MV-4-11 (cell line): ENCODE results near the gene AMZ1.
"Not testable (repeated sequence)": the region's sequence is repeated elsewhere in the genome, so short reads cannot be mapped to it uniquely, and the experiment has no call there.

Experiments used
- DNase-seq: peaks from one replicate; lab custom pipeline; 2025; lab: John Stamatoyannopoulos, UW

The AMZ1 gene

DNA sequence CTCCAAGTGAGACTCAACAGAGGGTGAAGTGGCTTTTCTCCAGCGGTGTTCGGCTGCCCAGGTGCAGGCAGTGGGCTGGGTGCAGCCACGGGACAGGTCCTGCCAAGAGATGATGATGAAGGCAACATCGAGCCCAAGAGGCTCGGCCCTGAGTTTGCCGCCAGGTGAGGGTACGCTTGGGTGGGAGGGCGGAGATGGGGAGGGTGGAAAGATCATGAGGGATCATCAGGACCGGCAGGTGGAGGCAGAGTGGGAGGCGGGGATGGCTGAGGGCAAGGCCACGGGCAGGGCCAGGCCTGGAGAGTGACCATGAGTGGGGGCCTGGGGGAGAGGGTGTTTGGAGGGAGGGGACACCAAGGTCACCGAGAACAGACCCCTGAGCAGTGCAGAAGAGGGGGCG, 17.8 kb upstream of the AMZ1 start:
- DNase-seq, result no peak

DNA sequence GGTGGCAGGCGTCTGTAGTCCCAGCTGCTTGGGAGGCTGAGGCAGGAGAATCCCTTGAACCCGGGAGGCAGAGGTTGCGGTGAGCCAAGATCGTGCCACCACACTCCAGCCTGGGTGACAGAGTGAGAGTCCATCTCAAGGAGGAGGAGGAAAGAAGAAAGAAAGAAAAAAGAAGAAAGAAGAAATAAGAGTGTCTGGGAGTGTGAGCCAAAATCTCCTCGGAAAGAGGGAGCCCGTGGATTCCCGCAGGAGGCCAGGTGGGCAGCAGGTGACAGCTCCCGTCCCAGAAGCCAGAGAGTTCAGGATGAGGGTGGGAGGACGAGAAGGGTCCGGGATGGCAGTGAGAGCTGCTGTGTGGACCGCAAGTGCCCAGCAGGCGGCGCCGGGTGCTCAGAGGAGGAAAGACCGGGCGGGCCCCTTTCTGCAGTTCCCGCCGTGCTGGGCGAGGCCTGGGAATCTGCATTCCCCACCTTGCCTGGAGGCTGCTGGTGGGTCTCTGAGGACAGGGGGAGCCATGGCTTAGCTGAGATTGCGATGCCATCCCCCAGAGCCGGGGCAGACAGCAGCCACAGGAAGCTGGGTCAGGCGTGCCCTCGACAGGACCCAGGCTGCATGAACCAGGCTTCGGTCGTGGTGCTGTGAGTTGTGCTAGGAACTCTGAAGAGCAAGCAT, 17.1 kb upstream of the AMZ1 start:
- peak; percentile 30 for DNase-seq

DNA sequence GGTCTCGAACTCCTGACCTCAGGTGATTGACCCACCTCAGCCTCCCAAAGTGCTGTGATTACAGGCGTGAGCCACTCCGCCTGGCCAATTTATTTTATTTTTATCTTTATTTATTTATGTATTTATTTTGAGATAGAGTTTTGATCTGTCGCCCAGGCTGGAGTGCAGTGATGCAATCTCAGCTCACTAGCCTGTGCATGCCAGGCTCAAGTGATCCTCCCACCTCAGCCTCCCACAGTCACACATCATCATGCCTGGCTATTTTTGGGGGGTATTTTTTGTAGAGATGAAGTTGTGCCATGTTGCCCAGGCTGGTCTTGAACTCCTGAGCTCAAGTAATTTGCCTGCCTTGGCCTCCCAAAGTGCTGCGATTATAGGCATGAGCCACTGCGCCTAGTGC, 14.8 kb upstream of the AMZ1 start:
- not testable (repeated sequence) for DNase-seq

DNA sequence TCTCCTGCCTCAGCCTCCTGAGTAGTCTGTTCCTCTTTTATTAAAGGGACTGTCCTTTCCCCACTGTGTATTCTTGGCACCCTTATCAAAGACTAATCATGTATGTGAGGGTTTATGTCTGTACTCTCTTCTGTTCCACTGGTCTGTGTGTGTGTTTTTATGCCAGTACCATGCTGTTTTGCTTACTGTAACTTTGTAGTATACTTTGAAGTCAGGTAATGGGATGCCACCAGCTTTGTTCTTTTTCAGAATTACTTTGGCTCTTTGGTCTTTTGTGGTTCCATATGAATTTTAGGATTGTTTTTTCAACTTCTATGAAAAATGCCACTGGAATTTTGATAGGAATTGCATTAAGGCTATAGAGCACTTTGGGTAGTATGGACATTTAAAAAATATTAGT, 14.1 kb upstream of the AMZ1 start:
- DNase-seq, result no peak

DNA sequence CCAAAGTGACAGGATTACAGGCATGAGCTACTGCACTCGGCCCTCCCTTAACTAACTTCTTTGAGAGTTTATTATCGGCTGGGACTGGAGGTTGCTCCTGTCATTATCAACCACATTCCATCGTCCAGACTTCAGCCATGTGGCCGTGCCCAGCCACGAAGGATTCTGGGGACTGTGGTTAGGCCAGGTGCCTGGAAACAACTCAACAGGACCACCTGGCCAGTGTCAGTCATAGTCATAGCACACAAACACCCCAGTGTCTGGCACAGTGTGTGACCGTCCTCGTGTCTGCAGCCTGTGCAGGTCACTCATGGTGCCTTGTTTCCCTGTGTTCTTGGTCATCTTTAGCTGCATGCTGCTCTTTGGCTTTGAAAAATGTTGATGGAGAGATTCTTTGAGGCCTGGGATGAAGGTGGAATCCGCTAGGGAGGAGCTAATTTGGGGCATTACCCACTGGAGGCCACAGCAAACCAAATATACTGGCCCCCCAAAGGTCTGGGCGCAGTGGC, 12.7 kb upstream of the AMZ1 start:
- DNase-seq, result no peak

DNA sequence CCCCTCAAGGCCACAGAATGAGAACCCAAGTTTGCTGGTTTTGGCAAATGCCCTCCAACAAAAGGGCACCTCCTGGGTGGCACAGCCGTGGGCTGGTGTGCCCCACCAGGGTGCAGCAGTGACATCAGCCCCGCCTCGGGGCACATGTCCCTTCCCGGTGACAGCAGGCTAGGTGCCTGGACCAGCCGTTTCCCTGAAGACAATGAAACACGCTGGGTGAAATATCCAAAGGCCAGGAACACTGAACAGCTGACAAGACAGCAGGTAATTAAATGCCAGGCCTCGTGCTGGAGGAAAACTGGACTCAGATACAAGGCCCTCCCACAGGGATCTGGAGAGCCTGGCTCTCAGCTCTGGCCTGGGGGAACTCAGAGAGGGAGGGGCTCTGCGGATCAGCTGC, 11.4 kb upstream of the AMZ1 start:
- DNase-seq, result not testable (repeated sequence)

DNA sequence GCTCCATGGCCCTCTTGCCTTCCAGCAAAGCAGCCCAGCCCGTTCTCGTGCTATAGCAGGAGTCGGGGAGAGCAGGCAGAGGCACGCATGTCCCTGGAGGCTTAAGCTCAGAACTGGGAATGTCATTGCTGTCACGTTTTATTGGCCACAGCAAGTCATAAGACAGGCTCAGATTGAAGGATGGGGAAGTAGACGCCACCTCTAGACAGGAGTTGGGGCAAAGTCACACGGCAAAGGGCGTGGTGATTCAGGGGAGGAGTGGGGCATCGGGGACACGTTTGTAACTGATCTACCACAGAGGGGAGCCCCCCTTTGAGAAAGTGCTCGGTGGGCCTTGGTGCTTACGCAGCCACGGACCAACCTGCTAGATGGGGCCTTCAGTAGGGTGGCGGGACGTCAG, 9.5 kb upstream of the AMZ1 start:
- DNase-seq, result not testable (repeated sequence)

DNA sequence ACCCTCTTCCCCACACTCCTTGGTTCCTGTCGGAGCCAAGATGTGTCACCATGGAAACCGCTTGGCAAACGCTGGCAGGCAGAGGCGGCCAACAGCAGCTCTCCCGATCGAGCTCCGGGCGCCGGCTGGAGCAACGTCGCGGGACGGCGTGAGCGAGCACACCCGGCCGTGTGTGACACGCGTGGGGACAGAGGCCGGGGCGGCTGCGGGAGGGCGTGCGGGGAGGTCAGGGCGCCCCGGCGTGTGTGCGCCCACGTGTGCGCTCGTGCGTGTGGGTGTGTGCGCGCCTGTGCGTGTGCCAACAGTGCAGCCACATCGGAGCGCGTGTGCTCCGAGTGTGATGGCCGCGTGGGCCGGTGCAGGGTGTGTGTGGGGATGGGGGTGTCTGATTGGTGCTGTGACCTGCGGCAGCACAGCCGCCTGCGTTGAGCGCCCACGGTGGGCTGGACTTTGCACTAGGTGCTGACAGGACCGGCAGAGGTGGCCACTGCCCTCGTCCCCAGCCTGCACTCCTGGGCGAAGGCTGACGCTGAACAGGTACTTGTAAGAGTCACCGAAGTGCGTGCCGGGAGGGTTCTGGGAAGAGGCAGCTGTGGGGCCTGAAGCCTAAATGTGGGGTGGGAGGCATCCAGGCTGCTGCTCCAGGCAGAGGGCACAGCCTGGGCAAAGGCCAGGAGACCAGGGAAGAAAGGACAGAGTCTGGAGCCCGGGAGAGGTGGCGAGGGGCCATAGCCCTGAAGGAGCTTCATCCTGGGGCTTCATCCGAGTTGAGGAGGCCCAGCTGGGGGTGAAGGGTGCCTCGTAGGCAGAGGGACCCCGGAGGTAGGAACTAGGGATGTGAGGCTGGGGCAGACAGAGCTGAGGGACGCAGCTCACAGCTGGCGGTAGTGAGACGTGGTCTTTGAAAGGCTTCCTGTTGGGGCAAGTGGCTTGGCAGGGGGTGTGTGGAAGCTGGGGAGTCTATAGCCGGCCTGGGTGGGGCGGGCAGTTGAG, 8.6 kb upstream of the AMZ1 start:
- DNase-seq, result not testable (repeated sequence)

DNA sequence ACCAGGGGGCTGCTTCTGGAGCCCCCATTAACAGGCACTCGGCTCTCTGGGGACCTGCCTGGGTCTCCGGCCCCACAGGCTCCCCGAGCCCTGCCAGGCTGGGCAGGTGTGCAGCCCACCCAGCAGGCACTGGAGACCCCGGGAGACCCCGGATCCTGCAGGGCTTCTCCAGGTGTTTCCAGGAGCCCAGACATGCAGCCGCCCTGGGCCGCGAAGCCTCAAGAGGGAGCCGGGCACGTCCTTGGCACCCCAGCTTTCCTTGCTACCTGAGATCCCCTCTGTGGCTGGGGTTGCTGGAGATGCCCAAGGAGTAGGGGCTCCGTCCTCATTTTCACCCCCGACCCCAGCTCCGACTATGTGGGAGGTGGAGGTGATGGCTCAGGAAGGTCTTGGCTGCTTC, 7.7 kb upstream of the AMZ1 start:
- no peak for DNase-seq

DNA sequence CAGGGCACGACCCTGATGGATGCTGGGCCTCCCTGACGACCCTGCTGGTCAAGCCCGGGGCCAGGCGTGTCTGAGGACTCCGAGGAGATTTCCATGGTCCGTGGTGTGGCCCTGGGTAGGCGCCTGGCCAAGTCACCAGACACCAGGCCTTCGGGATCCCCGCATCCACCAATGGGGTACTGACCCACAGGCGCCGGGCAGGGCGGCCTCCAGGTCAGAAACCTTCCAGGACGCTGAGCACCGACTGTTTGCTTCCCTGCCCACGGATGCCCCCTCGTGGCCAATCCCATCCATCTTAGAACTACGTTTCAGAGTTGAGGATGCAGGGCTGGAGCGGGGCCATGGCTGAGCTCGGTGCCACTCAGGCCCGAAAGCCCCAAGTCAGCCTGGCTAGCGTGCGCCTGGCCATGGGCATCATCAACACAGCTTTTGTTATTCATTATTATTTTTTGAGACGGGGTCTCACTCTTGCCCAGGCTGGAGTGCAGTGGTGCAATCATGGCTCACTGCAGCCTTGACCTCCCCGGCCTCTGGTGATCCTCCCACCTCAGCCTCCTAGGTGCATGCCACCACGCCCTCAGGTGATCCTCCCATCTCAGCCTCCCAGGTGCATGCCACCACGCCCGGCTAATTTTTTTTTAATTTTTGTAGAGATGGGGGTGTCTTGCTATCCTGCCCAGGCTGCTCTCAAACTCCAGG, 7.1 kb upstream of the AMZ1 start:
- DNase-seq, result peak; percentile 47

DNA sequence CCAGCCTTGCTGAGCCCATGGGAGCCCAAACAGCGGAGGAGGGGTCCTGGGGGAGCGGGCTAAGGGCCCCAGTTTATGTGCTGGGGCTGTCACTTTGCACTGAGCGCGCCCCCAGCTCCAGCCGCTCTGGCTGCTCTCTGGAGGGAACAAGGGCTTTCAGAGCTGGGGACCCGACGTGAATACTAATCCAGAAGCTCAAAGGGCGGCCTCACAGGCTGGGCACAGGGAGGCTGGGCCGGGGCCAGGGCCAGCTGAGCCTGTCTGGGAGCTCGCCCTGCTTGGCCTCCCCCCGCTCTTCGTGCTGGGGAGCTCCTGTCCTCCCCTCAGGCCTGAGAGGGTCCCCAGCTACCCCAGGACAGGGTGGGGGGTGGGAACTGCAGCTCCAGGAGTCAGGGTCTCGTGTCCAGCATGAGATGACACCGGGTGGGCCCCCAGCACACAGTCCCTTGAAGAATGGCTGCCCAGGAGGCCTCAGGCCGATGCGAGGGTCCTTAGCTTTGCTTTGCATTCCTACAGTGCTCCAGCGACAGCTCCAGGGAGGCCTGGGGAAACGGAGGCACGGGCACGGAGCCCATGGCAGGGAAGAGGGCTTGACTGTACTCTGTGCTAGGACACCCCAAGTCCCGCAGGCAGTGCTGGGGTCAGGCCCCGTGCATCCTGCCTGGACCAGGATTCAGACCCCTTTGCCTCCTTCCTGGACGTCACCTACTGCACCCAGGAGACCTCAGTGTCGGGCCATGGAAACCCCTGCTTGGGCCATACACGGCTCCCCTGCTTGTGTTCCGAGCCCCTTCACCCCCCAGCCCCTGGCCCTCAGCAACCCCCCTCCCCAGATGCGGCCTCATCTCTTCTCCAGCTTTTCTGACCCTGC, 5.8 kb upstream of the AMZ1 start:
- no peak for DNase-seq

DNA sequence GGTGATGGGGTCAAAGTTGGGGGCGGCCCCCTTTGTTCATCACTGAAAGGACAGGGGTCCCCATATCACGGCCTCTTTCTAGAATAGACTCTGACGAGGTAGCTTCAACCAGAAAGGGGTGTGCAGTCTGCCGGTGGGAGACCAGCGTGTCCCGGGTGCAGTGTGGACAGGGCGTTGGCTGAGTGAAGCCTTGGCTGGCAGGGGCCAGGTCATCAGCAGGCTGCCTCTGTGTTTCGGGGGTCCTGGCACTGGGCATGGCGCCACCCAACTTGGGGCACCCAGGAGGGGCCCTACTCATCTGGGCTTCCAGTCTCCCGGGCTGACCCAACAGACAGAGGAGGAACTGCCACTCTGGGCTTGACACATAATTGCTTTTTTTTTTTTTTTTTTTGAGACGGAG, 3.5 kb upstream of the AMZ1 start:
- no peak for DNase-seq

DNA sequence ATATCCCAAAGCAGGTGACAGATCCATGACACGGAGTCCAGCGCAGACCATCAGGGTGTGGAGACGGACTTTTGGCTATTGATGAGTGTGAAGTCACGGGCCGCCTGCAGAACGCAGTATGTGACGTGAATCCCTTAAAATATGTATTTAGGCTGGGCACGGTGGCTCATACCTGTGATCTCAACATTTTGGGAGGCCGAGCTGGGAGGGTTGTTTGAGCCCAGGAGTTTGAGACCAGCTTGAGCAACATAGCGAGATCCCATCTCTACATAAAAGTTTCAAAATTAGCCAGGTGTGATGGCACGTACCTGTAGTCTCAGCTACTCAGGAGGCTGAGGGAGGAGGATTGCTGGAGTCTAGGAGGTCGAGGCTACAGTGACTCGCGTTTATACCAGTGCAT, 1.9 kb upstream of the AMZ1 start:
- no peak for DNase-seq

DNA sequence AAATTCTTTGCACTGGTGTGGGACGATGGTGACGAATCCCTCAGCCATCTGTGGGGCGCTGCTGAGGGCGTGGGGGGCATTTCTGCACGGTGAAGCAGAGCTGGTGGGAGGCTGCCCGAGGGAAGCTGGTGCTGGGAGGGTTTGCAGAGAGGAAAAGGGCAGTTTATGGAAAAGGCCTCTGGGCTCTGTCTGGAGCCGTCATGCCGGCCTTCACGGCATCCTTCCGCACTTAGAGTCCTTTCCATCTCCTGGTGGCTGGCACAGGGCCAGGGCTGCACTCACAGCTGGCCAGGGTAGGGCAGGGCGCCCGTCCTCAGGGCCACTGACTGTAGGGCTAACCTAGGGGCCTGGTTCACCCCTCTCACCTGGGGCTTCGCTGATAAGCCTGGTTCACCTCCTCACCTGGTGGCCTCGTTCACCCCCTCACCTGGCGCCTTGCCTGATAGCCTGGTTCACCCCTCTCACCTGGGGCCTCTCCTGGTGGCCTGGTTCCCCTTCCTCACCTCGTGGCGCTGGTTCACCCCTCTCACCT, 598 bp upstream of the AMZ1 start:
- DNase-seq, result no peak

DNA sequence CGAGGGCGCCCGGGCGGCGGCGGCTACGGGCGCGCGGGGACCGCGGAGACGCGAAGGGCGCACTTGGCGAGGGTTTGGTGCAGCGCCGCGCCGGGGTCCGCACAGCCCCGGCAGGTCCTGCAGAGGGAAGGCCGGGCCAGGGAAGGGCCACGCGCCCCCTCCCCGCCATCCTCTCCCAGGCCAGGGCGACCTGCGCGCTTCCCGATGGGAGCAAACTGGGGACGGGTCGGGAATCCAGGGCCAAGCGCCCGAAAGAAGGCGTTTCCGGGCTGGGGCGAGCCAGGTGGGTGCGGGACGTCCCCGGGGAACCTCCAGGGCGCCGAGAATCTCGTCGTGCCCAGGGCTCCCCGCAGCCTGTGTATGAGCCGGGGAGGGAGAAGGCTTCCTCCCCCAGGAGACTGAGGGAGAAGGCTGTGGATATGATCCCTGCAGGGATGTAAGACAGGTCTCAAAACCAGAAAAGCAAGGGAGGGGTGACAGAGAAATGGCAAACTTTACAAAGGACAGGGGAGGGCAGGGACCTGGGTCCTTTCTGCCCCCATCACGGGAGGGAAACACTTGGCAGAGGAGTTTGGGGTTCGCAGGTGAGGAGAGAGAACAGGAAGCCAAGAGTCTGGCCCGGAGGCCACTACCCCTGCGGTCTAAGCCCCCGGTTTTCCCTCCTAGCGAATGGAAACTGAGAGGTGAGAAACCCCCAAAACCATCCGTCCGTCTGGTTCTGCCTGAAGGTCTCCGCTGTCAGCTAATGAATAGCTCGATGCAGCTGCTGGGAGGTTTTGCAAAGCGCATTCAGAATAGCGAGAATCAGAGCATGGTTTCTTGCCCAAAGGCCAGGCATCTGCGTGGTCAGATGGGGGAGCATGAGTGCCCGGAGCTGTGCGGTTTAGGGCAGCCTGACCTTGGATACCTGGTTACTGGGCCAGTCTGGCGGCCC, 674 bp downstream of the AMZ1 start:
- no peak for DNase-seq

DNA sequence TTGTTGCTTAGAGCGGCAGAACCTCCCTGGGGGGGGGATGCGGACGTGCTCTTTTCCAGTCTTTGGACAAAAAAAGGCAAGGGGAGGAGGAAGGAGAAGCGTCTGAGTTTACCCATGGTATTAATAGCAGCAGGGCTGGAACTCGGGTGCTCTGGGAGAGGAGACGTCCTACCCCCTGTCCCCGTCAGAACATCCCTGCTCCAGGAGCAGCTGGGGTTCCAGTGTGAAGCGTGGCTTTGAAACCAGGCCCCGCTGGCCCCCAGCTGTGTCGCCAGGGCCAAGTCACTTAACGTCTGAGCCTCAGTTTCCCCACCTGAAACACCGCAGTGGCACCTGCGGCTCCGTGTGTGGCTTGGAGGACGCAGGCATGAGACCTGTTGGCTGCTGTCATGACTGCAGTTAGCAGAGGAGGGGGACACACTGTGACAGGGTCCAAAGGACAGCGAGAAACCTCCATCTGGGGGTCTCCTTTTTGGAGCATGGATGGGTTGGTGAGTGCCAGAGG, 1.4 kb downstream of the AMZ1 start:
- DNase-seq, result no peak

DNA sequence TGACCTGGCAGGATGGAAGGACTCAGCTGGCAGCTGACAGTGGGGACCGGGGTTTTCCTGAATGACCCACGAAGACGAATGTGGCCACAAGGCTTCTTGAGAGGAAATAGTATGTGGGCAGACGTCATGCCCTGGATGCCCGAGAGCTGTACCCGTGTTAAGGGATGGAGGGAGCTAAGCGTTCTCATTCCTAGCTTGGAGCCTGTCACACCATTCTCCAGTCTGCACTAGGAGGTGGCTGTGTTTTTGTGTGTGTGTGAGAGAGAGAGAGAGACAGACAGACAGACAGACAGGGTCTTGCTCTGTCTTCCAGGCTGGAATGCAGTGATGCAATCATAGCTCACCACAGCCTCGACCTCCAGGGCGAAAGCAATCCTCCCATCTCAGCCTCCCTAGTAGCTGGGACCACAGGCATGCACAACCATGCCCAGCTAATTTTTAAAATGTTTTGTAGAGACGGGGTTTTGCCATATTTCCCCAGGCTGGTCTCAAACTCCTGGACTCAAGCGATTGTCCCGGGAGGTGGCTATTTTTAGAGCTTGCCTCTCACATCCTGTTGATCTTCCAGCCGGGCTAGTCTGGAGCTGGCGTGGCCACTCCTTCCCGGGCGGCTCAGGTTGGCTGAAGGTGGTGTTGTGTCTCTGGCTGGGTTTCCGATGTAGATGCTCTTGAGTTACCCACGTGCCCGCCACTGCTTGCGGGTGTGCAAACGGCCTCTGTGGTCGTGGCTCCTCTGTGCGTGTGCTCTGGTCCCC, 2.1 kb downstream of the AMZ1 start:
- DNase-seq, result no peak

DNA sequence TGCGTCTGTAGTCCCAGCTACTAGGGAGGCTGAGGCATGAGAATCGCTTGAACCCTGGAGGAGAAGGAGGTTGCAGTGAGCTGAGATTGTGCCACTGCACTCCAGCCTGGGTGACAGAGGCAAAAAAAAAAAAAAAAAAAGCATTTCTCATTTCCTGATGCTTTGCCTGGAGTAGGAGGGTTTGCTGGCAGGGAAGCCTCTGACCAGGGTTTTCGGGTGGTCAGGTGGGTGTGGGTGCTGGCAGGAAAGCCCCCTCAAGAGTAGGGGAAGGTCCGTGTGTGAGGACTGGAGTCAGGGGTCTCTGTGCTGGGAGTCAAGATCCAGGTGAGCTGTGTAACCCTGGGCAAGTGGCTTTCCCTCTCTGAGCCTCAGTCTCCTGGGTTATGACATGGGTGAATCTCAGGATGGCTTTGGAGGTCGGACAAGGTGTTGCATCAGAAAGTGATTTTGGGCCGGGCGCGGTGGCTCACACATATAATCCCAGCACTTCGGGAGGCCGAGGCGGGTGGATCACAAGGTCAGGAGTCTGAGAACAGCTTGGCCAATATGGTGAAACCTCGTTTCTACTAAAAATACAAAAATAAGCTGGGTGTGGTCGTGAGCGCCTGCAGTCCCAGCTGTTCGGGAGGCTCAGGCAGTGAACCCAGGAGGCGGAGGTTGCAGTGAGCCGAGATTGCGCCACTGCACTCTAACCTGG, 3.2 kb downstream of the AMZ1 start:
- peak; percentile 58 for DNase-seq
